Effector memory CD4-positive, alpha-beta T cell (primary cell): ENCODE results near the gene ERC2.

Source experiments
- DNase-seq, 3 donors: peaks; one replicate each; pipeline ENCODE4 v3.0.0-alpha.2; 2020
- H3K27ac ChIP-seq: 2 replicates; pipeline ENCODE4 v1.7.0; 2013; ENCODE audit warnings: mild to moderate bottlenecking, low read length, moderate library complexity; ENCODE audit not compliant: insufficient read depth, poor library complexity, severe bottlenecking
- H3K27me3 ChIP-seq: replicated peaks from 2 replicates; pipeline ENCODE4 v1.7.0; 2013; ENCODE audit warnings: mild to moderate bottlenecking, low read length; ENCODE audit not compliant: insufficient read depth, control insufficient read depth, poor library complexity, severe bottlenecking
- H3K36me3 ChIP-seq: 2 replicates; pipeline ENCODE4 v1.7.0; 2013; ENCODE audit warnings: mild to moderate bottlenecking, low read length, moderate library complexity; ENCODE audit not compliant: control insufficient read depth, insufficient read depth
- H3K4me1 ChIP-seq: 2 replicates; pipeline ENCODE4 v1.7.0; 2013; ENCODE audit warnings: low read length, mild to moderate bottlenecking; ENCODE audit not compliant: control insufficient read depth, insufficient read depth, poor library complexity, severe bottlenecking
- H3K4me3 ChIP-seq: 2 replicates; pipeline ENCODE4 v1.7.0; 2013; ENCODE audit warnings: low read length, low read depth, mild to moderate bottlenecking; ENCODE audit not compliant: insufficient read depth, poor library complexity, severe bottlenecking
- H3K9me3 ChIP-seq: 2 replicates; pipeline ENCODE4 v1.7.0; 2013; ENCODE audit warnings: mild to moderate bottlenecking, low read length, moderate library complexity; ENCODE audit not compliant: control insufficient read depth

ERC2 gene

GRCh38 chr3:55959471-55960080 lies 508.7 kb downstream of the ERC2 start:
- Histone ChIP-seq H3K27me3 (no peaks in the 10 kb centered on the region), H3K36me3 (no peaks in the 10 kb centered on the region), H3K27ac (no peak overlapping the region), H3K4me1 (no peaks in the 10 kb centered on the region), H3K9me3 (no peaks in the 10 kb centered on the region), H3K4me3 (no peak overlapping the region)
- DNase-seq = no peak

- Histone ChIP-seq H3K4me3 (no peak overlapping the region), H3K27ac (no peak overlapping the region), H3K36me3 (no peaks in the 10 kb centered on the region), H3K27me3 (no peaks in the 10 kb centered on the region), H3K9me3 (no peaks in the 10 kb centered on the region), H3K4me1 (no peaks in the 10 kb centered on the region)
- DNase-seq = no peak
Observed at GRCh38 chr3:55958605-55959004, 509.7 kb downstream of the ERC2 start.

- Histone ChIP-seq H3K4me1 (no peaks in the 10 kb centered on the region), H3K36me3 (no peaks in the 10 kb centered on the region), H3K9me3 (no peaks in the 10 kb centered on the region), H3K4me3 (no peak overlapping the region), H3K27ac (no peak overlapping the region), H3K27me3 (no peaks in the 10 kb centered on the region)
- DNase-seq = no peak
Observed at GRCh38 chr3:55955891-55956477, 512.3 kb downstream of the ERC2 start.

GRCh38 chr3:55951388-55951787 lies 516.9 kb downstream of the ERC2 start:
- DNase-seq = no peak
- H3K27ac ChIP-seq = no peak overlapping the region
- H3K4me1 ChIP-seq = no peaks in the 10 kb centered on the region
- H3K4me3 ChIP-seq = no peak overlapping the region
- H3K27me3 ChIP-seq = no peaks in the 10 kb centered on the region
- H3K36me3 ChIP-seq = no peaks in the 10 kb centered on the region
- no peaks in the 10 kb centered on the region for H3K9me3 ChIP-seq

GRCh38 chr3:55947406-55947805 lies 520.9 kb downstream of the ERC2 start:
- H3K4me1 ChIP-seq = no peaks in the 10 kb centered on the region
- no peak overlapping the region for H3K27ac ChIP-seq

GRCh38 chr3:55946574-55947160 lies 521.6 kb downstream of the ERC2 start:
- Histone ChIP-seq H3K36me3 (no peaks in the 10 kb centered on the region), H3K27me3 (no peaks in the 10 kb centered on the region), H3K27ac (no peak overlapping the region), H3K4me3 (no peak overlapping the region), H3K4me1 (no peaks in the 10 kb centered on the region), H3K9me3 (no peaks in the 10 kb centered on the region)
- no peak for DNase-seq

More at GRCh38 chr3:55947406-55947805, 520.9 kb downstream of the ERC2 start:
- no peak for DNase-seq
- Histone ChIP-seq H3K9me3 (no peaks in the 10 kb centered on the region), H3K27me3 (no peaks in the 10 kb centered on the region), H3K4me3 (no peak overlapping the region), H3K36me3 (no peaks in the 10 kb centered on the region)

GRCh38 chr3:55942868-55943267 lies 525.4 kb downstream of the ERC2 start:
- H3K27me3 ChIP-seq = no peaks in the 10 kb centered on the region
- no peaks in the 10 kb centered on the region for H3K36me3 ChIP-seq
- no peaks in the 10 kb centered on the region for H3K4me1 ChIP-seq
- H3K27ac ChIP-seq = no peak overlapping the region
- H3K9me3 ChIP-seq = no peaks in the 10 kb centered on the region
- DNase-seq = no peak
- H3K4me3 ChIP-seq = no peak overlapping the region

GRCh38 chr3:55939287-55939686 lies 529.0 kb downstream of the ERC2 start:
- Histone ChIP-seq H3K9me3 (no peaks in the 10 kb centered on the region), H3K4me3 (no peak overlapping the region), H3K4me1 (no peaks in the 10 kb centered on the region), H3K27me3 (no peaks in the 10 kb centered on the region), H3K27ac (no peak overlapping the region), H3K36me3 (no peaks in the 10 kb centered on the region)
- no peak for DNase-seq

GRCh38 chr3:55937301-55937700 lies 531.0 kb downstream of the ERC2 start:
- no peaks in the 10 kb centered on the region for H3K36me3 ChIP-seq
- H3K9me3 ChIP-seq = no peaks in the 10 kb centered on the region
- no peak for DNase-seq
- H3K4me1 ChIP-seq = no peaks in the 10 kb centered on the region
- no peak overlapping the region for H3K4me3 ChIP-seq
- H3K27me3 ChIP-seq = no peaks in the 10 kb centered on the region
- H3K27ac ChIP-seq = no peak overlapping the region

GRCh38 chr3:55936549-55937052 lies 531.7 kb downstream of the ERC2 start:
- H3K9me3 ChIP-seq = no peaks in the 10 kb centered on the region
- DNase-seq = no peak
- H3K4me3 ChIP-seq = no peak overlapping the region
- H3K27me3 ChIP-seq = no peaks in the 10 kb centered on the region
- no peaks in the 10 kb centered on the region for H3K36me3 ChIP-seq
- H3K4me1 ChIP-seq = no peaks in the 10 kb centered on the region
- H3K27ac ChIP-seq = no peak overlapping the region
